Loucy (cell line): ENCODE measurements around the gene ZNF791.

ENCODE experiments used
- EZH2phosphoT487 ChIP-seq: fragments of 200-600 bp; IDR thresholded peaks from 2 replicates; pipeline ENCODE4 v1.6.1; 2018; ENCODE audit warnings: antibody characterized with exemption, mild to moderate bottlenecking, moderate library complexity, borderline replicate concordance
- TF ChIP-seq, protein P1 (sequence below): fragments of 200-600 bp; sonication (generic); conservative IDR thresholded peaks from 2 replicates; pipeline ENCODE4 v1.5.1; 2014; ENCODE audit warnings: mild to moderate bottlenecking, antibody characterized with exemption, low read length

DNA sequence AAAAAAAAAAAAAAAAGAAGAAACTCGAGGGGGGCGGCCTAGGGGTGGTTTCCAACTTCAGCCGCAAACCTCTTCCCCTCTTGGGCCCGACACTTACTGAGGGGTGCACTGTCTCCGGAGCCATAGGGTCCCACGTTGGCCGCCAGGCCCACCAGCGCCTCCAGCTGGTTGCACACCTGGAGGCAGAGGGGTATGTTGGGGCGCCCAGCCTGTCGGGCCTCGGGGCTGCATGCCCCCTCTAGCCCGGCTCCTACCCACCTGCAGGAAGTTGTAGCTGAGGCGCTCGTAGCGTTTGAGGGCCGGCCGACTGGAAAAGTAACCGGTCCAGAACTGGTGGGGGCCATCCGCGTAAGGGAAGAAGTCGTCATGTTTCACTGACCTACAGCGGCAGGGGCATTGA, 47.2 kb downstream of the ZNF791 start:
- TF ChIP-seq, protein P1, sequence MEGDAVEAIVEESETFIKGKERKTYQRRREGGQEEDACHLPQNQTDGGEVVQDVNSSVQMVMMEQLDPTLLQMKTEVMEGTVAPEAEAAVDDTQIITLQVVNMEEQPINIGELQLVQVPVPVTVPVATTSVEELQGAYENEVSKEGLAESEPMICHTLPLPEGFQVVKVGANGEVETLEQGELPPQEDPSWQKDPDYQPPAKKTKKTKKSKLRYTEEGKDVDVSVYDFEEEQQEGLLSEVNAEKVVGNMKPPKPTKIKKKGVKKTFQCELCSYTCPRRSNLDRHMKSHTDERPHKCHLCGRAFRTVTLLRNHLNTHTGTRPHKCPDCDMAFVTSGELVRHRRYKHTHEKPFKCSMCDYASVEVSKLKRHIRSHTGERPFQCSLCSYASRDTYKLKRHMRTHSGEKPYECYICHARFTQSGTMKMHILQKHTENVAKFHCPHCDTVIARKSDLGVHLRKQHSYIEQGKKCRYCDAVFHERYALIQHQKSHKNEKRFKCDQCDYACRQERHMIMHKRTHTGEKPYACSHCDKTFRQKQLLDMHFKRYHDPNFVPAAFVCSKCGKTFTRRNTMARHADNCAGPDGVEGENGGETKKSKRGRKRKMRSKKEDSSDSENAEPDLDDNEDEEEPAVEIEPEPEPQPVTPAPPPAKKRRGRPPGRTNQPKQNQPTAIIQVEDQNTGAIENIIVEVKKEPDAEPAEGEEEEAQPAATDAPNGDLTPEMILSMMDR = peak; percentile 21; the same call in 1 of the 2 replicates
- TF ChIP-seq EZH2phosphoT487 = no peak
